ENCODE measurements around the gene NSG1. TPM values are rescaled to one million over a fixed set of nuclear protein-coding genes. Genes with fewer than 3 reads are reported as not detected.

Gene NSG1
- total and polyA plus RNA-seq, 2 experiments from 2014 or later = 30.2 to 70.1 TPM

DNA sequence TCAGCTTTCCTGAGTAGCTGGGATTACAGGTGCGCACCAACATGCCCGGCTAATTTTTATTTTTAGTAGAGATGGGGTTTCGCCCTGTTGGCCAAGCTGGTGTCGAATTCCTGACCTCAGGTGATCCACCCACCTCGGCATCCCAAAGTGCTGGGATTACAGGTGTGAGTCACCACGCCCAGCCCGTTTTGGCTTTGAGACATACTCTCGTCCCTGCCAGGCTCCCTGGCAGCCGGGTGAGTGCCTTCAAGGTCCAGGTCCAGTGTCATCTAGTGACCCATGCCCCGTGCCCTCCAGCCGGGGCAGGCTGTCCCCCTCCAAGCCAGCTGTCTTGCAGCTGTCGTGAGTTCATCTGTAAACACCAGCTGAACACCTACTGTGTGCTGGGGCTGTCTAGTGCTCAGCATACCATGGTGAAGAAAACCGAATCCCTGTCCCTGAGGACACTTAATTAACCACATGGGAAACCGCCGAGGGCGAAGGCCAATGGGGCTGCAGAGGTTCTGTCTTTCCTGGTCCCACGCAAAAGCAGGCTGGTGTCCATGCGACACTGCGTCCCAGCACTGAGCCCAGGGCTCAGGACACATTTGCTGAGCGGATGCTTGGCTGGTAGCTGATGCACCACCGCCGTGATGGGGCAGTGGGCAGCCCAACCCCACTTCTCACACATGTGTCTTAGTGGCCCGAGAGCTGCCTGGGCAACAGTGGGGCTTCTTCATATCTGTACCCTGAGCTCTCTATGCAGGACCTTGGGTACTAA is 21.9 kb downstream of the NSG1 start:
- Histone ChIP-seq H4K20me1 (ENCODE audit: insufficient read depth, poor library complexity, severe bottlenecking) (no peaks in the 10 kb centered on the region), H3K36me3 (replicated peaks; ENCODE audit: insufficient read depth, low read depth) (no peaks in the 10 kb centered on the region), H2AFZ (no peak overlapping the region), H3K27me3 (no peaks in the 10 kb centered on the region), H3K9me3 (ENCODE audit: low read depth) (no peaks in the 10 kb centered on the region), H3K4me3 (no peak overlapping the region), H3K79me2 (no peaks in the 10 kb centered on the region), H3K4me2 (no peak overlapping the region), H3K9me2 (replicated peaks; ENCODE audit: insufficient read depth) (no peaks in the 10 kb centered on the region), H3K27ac (no peak overlapping the region), H3K4me1 (ENCODE audit: insufficient read depth) (no peaks in the 10 kb centered on the region)
- WGBS (ENCODE audit: low lambda C conversion rate, missing lambda C conversion rate) = 84% methylated on average over 23 of the region's 23 CpGs
- TF ChIP-seq, protein P1, sequence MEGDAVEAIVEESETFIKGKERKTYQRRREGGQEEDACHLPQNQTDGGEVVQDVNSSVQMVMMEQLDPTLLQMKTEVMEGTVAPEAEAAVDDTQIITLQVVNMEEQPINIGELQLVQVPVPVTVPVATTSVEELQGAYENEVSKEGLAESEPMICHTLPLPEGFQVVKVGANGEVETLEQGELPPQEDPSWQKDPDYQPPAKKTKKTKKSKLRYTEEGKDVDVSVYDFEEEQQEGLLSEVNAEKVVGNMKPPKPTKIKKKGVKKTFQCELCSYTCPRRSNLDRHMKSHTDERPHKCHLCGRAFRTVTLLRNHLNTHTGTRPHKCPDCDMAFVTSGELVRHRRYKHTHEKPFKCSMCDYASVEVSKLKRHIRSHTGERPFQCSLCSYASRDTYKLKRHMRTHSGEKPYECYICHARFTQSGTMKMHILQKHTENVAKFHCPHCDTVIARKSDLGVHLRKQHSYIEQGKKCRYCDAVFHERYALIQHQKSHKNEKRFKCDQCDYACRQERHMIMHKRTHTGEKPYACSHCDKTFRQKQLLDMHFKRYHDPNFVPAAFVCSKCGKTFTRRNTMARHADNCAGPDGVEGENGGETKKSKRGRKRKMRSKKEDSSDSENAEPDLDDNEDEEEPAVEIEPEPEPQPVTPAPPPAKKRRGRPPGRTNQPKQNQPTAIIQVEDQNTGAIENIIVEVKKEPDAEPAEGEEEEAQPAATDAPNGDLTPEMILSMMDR (IDR thresholded peaks at IDR 0.05; ENCODE audit: poor library complexity) = no peak
- TF ChIP-seq EZH2phosphoT487 (IDR thresholded peaks at IDR 0.05; ENCODE audit: low read depth, severe bottlenecking, unreplicated experiment) = no peak
- no peak for DNase-seq (ENCODE audit: low spot score)

DNA sequence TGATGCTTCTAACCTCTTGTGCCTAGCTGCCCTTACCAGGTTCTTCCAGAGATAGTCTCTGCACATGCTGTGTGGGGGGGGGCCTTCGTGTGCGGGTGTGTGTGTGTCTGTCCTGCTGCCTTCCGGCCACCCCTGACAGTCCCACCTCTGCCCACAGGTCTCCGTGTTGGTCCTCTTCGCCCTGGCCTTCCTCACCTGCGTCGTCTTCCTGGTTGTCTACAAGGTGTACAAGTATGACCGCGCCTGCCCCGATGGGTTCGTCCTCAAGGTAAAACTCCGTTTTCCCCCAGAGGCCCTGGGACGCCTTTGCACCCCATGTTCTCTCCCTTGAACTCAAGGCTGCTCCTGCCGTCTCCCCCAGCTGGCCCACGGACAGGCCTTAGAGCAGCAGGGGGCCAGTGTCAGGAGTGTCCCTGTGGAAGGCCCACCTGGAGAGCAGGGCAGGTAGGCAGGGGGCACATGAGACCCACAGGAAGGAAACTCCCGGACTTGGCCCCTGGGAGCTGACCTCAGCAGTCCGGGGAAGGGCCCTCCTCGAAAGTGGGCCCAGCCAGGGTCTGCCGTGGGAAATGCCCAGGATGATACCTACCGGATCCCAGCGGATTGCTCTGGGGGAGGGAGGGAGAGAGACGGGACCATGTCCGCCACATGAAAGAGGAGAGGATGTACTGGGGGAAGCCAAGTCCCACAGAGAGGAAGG is 22.7 kb downstream of the NSG1 start:
- Histone ChIP-seq H3K4me3 (no peak overlapping the region), H3K4me2 (no peak overlapping the region), H4K20me1 (ENCODE audit: insufficient read depth, poor library complexity, severe bottlenecking) (no peaks in the 10 kb centered on the region), H3K4me1 (ENCODE audit: insufficient read depth) (no peaks in the 10 kb centered on the region), H2AFZ (no peak overlapping the region), H3K27me3 (no peaks in the 10 kb centered on the region), H3K9me3 (ENCODE audit: low read depth) (no peaks in the 10 kb centered on the region), H3K9me2 (replicated peaks; ENCODE audit: insufficient read depth) (no peaks in the 10 kb centered on the region), H3K36me3 (replicated peaks; ENCODE audit: insufficient read depth, low read depth) (no peaks in the 10 kb centered on the region), H3K79me2 (no peaks in the 10 kb centered on the region), H3K27ac (no peak overlapping the region)
- TF ChIP-seq, protein P1 (IDR thresholded peaks at IDR 0.05; ENCODE audit: poor library complexity) = no peak
- TF ChIP-seq EZH2 (IDR thresholded peaks at IDR 0.05; ENCODE audit: borderline replicate concordance) (no peak), EZH2phosphoT487 (IDR thresholded peaks at IDR 0.05; ENCODE audit: low read depth, severe bottlenecking, unreplicated experiment) (no peak)
- no peak for DNase-seq (ENCODE audit: low spot score)
- WGBS (ENCODE audit: low lambda C conversion rate, missing lambda C conversion rate) = 93% methylated on average over 23 of the region's 23 CpGs

DNA sequence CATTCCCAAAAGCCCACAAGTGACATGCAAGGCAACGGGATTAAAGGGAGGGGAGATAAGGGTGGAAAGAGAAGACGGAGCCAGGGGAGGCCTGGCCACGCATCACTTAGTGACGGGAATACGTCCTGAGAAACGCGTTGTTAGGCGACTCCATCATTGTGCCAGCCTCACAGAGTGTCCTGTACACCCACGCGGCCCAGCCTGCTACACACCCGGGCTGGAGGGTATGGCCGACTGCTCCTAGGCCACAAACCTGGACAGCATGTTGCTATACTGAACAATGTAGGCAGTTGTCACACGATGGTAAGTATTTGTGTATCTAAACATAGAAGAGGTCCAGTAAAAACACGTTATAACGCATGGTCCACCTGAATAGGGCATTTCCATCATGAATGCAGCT is 23.4 kb downstream of the NSG1 start:
- no peaks in the 10 kb centered on the region for H3K4me1 ChIP-seq (ENCODE audit: insufficient read depth)
- 93% methylated on average over 15 of the region's 15 CpGs for WGBS (ENCODE audit: low lambda C conversion rate, missing lambda C conversion rate)
- TF ChIP-seq, protein P1 (IDR thresholded peaks at IDR 0.05; ENCODE audit: poor library complexity) = no peak
- TF ChIP-seq EZH2phosphoT487 (IDR thresholded peaks at IDR 0.05; ENCODE audit: low read depth, severe bottlenecking, unreplicated experiment) (no peak), EZH2 (IDR thresholded peaks at IDR 0.05; ENCODE audit: borderline replicate concordance) (no peak)

More for the DNA sequence above, 23.4 kb downstream of the NSG1 start:
- no peak overlapping the region for H3K4me3 ChIP-seq
- H2AFZ ChIP-seq = no peak overlapping the region
- H4K20me1 ChIP-seq (ENCODE audit: insufficient read depth, poor library complexity, severe bottlenecking) = no peaks in the 10 kb centered on the region
- H3K9me3 ChIP-seq (ENCODE audit: low read depth) = no peaks in the 10 kb centered on the region
- no peak overlapping the region for H3K4me2 ChIP-seq
- no peaks in the 10 kb centered on the region for H3K79me2 ChIP-seq
- DNase-seq (ENCODE audit: low spot score) = no peak
- no peaks in the 10 kb centered on the region for H3K9me2 ChIP-seq (replicated peaks; ENCODE audit: insufficient read depth)
- no peak overlapping the region for H3K27ac ChIP-seq
- H3K27me3 ChIP-seq = no peaks in the 10 kb centered on the region
- H3K36me3 ChIP-seq (replicated peaks; ENCODE audit: insufficient read depth, low read depth) = no peaks in the 10 kb centered on the region
